Renal cortical epithelial cell (primary cell): ENCODE measurements around the gene UNC5C. TPM values are rescaled to one million over a fixed set of nuclear protein-coding genes. Genes with fewer than 3 reads are reported as not detected.

Experiments used
- DNase-seq: peaks from one replicate; pipeline ENCODE4 v3.0.0-alpha.2; 2011; ENCODE audit warnings: low read depth
- total RNA-seq: library from RNA; depleted of rRNA; stranded (reverse); fragments of >200 nt; gene quantifications from 2 replicates; pipeline ENCODE4 v1.2.3, GENCODE V29; 2014

Gene UNC5C
- total RNA-seq, 1 donor from 2014 or later: 0.05 TPM

DNA sequence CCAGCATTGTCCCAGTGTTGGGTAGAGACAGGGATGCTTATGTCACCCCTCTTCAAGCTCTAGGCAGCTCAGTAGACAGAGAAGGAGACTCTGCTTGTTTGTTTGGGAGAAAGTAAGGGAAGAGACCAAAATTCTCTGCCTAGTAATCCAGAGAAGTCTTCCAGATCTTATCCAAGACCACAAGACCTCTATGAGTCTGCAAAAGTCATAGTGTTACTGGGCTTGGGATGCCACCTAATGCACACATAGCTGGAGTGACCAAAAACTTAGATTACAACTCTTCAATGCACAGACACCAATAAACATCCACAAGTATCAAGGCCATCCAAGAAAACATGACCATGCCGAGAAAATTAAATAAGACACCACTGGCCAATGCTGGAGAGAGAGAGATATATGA, 205.5 kb downstream of the UNC5C start:
- no peak for DNase-seq

GRCh38 chr4:95340191-95340590, 208.6 kb downstream of the UNC5C start:
- no peak for DNase-seq

- no peak for DNase-seq
Measured at GRCh38 chr4:95325665-95326064, 223.1 kb downstream of the UNC5C start.

- no peak for DNase-seq
Measured at GRCh38 chr4:95319169-95319568, 229.6 kb downstream of the UNC5C start.

DNA sequence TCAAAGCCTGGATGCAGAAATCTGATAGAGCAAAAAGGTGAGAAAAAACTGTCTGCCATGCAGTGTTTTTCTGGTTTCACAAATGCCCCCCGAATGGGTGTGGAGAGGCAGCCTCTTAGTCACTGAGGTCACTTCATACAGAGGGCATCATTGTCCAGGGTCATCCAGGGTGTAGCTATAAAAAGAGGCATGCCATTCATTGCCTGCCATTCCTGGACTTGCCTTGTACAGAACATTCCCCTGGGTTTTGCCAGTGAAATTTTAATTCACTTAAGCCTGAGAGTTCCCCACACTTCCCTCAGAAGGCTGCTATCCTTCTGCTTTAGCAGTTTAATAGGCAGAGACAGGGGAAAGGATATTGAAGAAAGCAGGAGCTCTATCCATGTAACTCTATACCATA, 230.3 kb downstream of the UNC5C start:
- DNase-seq: peak; percentile 0

- no peak for DNase-seq
Measured at GRCh38 chr4:95318044-95318443, 230.7 kb downstream of the UNC5C start.

DNA sequence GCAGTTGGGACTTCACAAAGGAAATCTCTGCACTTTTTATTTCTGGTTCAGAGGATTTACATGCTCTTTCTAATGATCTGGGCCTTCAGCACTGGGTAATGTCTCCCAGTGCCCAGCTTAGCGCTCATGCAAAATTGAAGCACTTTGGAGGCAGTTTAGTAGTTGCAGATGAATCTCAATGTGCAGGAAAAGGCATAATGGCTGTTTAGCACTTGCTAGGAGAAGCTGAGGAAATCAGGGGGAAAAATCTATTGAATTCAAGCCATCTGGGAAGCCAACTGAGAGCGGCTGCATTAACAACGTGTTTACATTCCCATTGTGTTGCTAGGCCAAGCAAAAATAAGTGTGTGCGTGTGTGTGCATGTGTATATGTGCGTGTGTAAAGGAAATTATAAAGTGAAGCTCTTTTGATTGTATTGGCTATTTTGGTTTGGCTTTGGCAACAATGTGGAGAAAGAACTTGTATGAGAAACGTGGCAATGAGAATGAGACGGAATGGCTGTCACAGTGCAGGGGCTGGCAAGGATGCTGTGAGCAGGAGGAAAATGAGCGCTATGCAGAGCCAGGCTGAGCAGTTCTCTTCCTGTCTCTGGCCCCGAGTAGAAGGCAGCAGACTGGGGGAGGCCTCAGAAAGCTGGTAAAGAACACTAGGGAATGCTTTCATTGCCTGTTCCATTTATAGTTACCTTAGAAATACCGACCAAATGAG, 231.5 kb downstream of the UNC5C start:
- no peak for DNase-seq

DNA sequence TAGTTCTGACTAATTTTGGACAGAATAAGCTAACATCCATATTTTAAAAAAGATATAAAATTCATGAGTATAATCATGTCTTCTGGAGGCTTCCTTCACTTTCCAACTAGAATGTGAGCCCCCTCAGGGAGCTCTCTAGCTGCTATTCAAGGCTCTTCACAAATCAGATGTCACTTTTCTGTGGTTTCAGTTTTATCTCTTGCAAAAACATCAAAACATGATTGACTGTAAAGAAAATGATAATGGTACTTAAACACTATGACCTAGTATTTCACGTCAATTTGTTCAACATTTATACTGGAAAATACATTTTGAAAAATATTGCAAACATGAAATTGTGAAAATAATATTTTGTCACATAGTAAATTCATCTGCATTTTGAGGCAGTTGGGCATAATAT, 234.2 kb downstream of the UNC5C start:
- DNase-seq: no peak

DNA sequence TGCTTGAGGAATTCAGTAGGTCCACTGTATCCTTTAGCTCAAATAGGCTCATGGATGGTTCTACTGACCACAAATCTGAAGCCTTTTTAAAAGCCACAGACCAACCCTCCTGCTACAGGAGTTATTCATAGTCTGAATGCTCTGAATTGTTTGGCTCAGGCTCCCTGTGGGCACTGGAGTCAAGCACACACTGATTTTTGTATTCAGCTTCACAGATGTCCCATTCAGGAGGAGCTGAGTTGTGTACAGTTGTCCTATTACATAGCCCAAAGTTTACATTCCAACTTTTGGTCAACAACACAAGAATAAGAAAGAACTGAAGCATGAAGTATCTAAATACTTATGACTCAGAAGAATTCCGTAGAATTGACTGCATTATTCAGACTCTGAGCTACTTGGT, 243.9 kb downstream of the UNC5C start:
- DNase-seq: peak; percentile 88

DNA sequence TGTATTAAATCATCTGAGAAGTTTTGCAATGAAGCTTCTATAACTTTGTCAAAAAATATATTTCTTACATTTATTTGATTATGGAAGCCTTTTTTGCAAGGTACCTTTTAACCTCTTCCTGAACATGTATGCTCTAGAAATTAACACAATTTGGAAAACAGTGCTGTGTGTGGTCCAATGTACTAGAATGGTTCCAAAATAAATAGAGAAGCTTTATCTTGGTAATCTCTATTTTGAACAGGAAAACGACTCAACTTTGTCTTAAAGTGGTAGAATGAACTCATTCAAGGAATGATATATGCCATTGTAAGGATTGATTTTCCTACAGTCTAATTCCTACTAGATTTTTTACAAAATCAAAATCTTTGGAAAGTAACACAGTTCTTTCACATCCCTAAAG, 248.5 kb downstream of the UNC5C start:
- DNase-seq: no peak

- no peak for DNase-seq
Measured at GRCh38 chr4:95296052-95296451, 252.7 kb downstream of the UNC5C start.

- no peak for DNase-seq
Measured at GRCh38 chr4:95295157-95295556, 253.6 kb downstream of the UNC5C start.

DNA sequence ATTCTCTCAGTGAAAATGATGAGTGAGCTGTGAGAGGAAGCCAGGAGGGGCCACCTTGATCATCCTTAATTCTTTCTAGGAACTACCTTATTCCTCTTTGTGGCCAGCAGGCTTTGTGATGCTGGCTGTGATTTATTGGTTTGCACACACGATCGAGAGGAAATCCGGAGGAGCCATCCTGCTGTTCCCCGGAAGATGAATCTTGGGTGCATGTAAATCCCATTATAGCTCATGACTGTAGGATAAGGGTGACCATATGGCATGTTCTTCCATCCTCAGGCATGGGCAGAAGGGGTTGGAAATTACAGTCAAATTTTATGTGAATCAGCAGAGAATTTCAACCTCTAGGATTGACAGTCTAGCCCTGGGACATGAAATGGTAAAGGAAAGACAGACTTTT, 254.5 kb downstream of the UNC5C start:
- no peak for DNase-seq

- peak; percentile 6 for DNase-seq
Measured at GRCh38 chr4:95293014-95293413, 255.8 kb downstream of the UNC5C start.

GRCh38 chr4:95290702-95291101, 258.1 kb downstream of the UNC5C start:
- DNase-seq: no peak

DNA sequence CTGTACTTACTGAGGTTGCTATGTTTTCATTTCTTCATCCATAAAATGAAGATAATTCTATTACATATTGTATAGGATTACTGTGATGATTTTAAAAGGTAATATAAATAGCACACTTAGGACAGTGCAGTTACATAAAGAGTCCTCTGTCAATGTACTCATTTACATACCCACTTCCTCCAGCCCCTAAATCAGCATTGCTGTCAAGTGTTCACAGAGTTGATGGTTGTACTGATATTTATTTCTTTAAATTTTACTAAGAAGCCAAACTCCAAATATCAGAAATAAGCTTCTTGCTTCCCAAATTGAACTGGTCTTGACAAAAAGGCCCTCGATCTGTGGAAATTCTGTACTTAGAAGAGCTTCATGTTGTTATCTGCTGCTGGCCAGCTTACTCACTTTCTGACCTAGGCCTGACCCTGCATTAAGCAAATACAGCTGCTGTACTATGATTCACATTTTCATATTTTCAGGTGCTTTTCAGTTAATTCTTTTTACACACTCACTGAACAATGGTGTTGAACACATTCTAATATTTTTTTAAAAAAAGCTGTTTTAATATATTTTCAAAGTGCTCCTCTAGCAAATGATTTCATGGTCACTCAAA, 259.6 kb downstream of the UNC5C start:
- DNase-seq: no peak

- DNase-seq: no peak
Measured at GRCh38 chr4:95288552-95288951, 260.2 kb downstream of the UNC5C start.

GRCh38 chr4:95285797-95286196, 263.0 kb downstream of the UNC5C start:
- no peak for DNase-seq

GRCh38 chr4:95284655-95285054, 264.1 kb downstream of the UNC5C start:
- no peak for DNase-seq

- no peak for DNase-seq
Measured at GRCh38 chr4:95283320-95283719, 265.5 kb downstream of the UNC5C start.

GRCh38 chr4:95272797-95273196, 276.0 kb downstream of the UNC5C start:
- no peak for DNase-seq

GRCh38 chr4:95272036-95272435, 276.7 kb downstream of the UNC5C start:
- no peak for DNase-seq

DNA sequence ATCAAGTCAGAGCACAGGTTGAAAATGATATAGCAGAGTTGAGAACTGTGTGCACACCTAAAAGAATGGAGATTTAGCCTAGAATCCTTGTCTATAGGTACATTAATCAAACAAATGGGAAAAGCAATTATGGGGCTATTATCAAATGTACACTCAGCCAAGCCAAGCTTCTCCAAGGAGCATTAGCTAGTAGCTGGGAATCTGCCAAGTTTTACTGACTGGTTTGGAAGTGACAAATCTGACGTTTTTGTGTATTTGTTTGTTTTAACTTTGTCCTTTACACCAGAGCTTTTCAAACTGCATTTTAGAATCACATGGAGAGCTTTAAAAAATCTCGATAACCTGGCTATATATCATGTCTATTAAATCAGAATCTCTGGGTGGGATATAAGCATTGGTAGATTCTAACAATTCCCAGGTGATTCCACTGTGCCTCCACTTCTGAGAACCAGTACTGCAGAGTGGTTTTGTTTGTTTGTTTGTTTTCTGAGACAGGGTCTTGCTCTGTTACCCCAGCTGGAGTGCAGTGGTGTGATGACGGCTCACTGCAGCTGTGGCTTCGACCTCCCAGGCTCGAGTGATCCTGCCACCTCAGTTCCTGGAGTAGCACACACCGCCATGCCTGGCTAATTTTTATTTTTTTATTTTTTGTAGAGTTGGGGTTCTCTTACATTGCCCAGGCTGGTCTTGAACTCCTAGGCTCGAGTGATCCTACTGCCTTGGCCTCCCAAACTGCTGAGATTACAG, 279.8 kb downstream of the UNC5C start:
- DNase-seq: peak; percentile 68
